GM21526 (cell line): ENCODE measurements around the gene AKAP12.

Source experiments
- ATAC-seq: cut with Tn5 transposase; IDR thresholded peaks from one replicate; pipeline ENCODE4 v1.9.1; 2021; ENCODE audit warnings: moderate library complexity; ENCODE audit not compliant: unreplicated experiment, low FRiP score

AKAP12 gene

GRCh38 chr6:151239603-151240035 is at the start of gene AKAP12:
Gene AKAP12 (plus strand): TSS chr6:151239967. CDS start chr6:151240563, 596 bp downstream.
- ATAC-seq, result no peak

GRCh38 chr6:151191527-151191926 is 48.2 kb upstream of the AKAP12 start:
- no peak for ATAC-seq

GRCh38 chr6:151196555-151196954 is 43.2 kb upstream of the AKAP12 start:
- ATAC-seq, result no peak

- ATAC-seq, result no peak
These were observed 42.2 kb upstream of the AKAP12 start for GRCh38 chr6:151197556-151197955.

GRCh38 chr6:151199991-151200390 is 39.8 kb upstream of the AKAP12 start:
- no peak for ATAC-seq

GRCh38 chr6:151205721-151206600 is 33.8 kb upstream of the AKAP12 start:
- ATAC-seq, result no peak

GRCh38 chr6:151207674-151208073 is 32.1 kb upstream of the AKAP12 start:
- ATAC-seq, result no peak

- ATAC-seq, result no peak
These were observed 30.5 kb upstream of the AKAP12 start for GRCh38 chr6:151209071-151209831.

GRCh38 chr6:151211075-151211474 is 28.7 kb upstream of the AKAP12 start:
- ATAC-seq, result no peak

GRCh38 chr6:151213352-151213751 is 26.4 kb upstream of the AKAP12 start:
- ATAC-seq, result no peak

- ATAC-seq, result no peak
These were observed 23.8 kb upstream of the AKAP12 start for GRCh38 chr6:151215999-151216398.

GRCh38 chr6:151216804-151217203 is 23.0 kb upstream of the AKAP12 start:
- no peak for ATAC-seq

GRCh38 chr6:151219192-151219591 is 20.6 kb upstream of the AKAP12 start:
- ATAC-seq, result no peak

GRCh38 chr6:151224076-151224475 is 15.7 kb upstream of the AKAP12 start:
- no peak for ATAC-seq

- no peak for ATAC-seq
These were observed 13.8 kb upstream of the AKAP12 start for GRCh38 chr6:151225919-151226318.

- ATAC-seq, result no peak
These were observed 10.9 kb upstream of the AKAP12 start for GRCh38 chr6:151228788-151229400.

- no peak for ATAC-seq
These were observed 10.1 kb upstream of the AKAP12 start for GRCh38 chr6:151229401-151230276.

GRCh38 chr6:151230277-151230577 is 9.5 kb upstream of the AKAP12 start:
- ATAC-seq, result no peak

GRCh38 chr6:151232899-151233298 is 6.9 kb upstream of the AKAP12 start:
- ATAC-seq, result no peak

GRCh38 chr6:151233731-151234130 is 6.0 kb upstream of the AKAP12 start:
- ATAC-seq, result no peak
